CD4-positive, CD25-positive, alpha-beta regulatory T cell (primary cell): ENCODE results near the gene AMIGO2. TPM values are rescaled to one million over a fixed set of nuclear protein-coding genes. Genes with fewer than 3 reads are reported as not detected.

Source experiments
- ATAC-seq, 2 donors: fragments of 150-1000 bp; cut with Tn5 transposase; one replicate each; pipeline ENCODE4 v1.10.0; 2021; ENCODE audit warnings: low read depth in 2 of 2, moderate number of reproducible peaks in 2 of 2, moderate library complexity in 1 of 2
- DNase-seq, 3 donors: peaks; one replicate each; pipeline versions ENCODE4 v3.0.0 to v3.0.0-alpha.2; 2012 to 2022; ENCODE audit warnings: mixed read lengths in 1 of 3
- H3K27ac ChIP-seq: one replicate; pipeline ENCODE4 v1.7.0; 2013; ENCODE audit warnings: mild to moderate bottlenecking, low read length; ENCODE audit not compliant: insufficient read depth, poor library complexity, severe bottlenecking
- H3K27me3 ChIP-seq: one replicate; pipeline ENCODE4 v1.7.0; 2013; ENCODE audit warnings: low read length; ENCODE audit not compliant: control insufficient read depth, insufficient read depth
- H3K36me3 ChIP-seq: one replicate; pipeline ENCODE4 v1.7.0; 2013; ENCODE audit warnings: mild to moderate bottlenecking, low read length, moderate library complexity; ENCODE audit not compliant: control insufficient read depth, insufficient read depth
- H3K4me1 ChIP-seq: 2 replicates; pipeline ENCODE4 v1.7.0; 2013; ENCODE audit warnings: mild to moderate bottlenecking, low read length; ENCODE audit not compliant: insufficient read depth, control insufficient read depth, poor library complexity, severe bottlenecking
- H3K4me3 ChIP-seq: one replicate; pipeline ENCODE4 v1.7.0; 2013; ENCODE audit warnings: low read depth, mild to moderate bottlenecking, low read length, moderate library complexity
- H3K9me3 ChIP-seq, 2 experiments: 1 replicate in 1 of 2; 2 replicates in 1 of 2; pipeline ENCODE4 v1.7.0; 2013; ENCODE audit warnings: low read length in 2 of 2, mild to moderate bottlenecking in 1 of 2, moderate library complexity in 1 of 2; ENCODE audit not compliant: control insufficient read depth in 2 of 2
- H3K27ac Mint-ChIP-seq, 3 donors: one replicate each; pipeline ENCODE4 v1.8.0; 2020 to 2022; ENCODE audit warnings: mild to moderate bottlenecking in 3 of 3, mixed read lengths in 3 of 3, moderate library complexity in 2 of 3
- H3K27me3 Mint-ChIP-seq: one replicate; pipeline ENCODE4 v1.8.0; 2022; ENCODE audit warnings: mild to moderate bottlenecking, mixed read lengths
- H3K36me3 Mint-ChIP-seq: one replicate; pipeline ENCODE4 v1.8.0; 2020; ENCODE audit warnings: mixed read lengths
- H3K4me1 Mint-ChIP-seq, 4 donors: one replicate each; pipeline ENCODE4 v1.8.0; 2020 to 2022; ENCODE audit warnings: mixed read lengths in 4 of 4, mild to moderate bottlenecking in 1 of 4
- H3K4me3 Mint-ChIP-seq, 4 donors: one replicate each; pipeline ENCODE4 v1.8.0; 2020 to 2022; ENCODE audit warnings: mild to moderate bottlenecking in 4 of 4, mixed read lengths in 4 of 4, moderate library complexity in 3 of 4
- H3K9me3 Mint-ChIP-seq, 7 donors: one replicate each; pipeline ENCODE4 v1.8.0; 2020 to 2022; ENCODE audit warnings: mixed read lengths in 7 of 7, mild to moderate bottlenecking in 3 of 7, moderate library complexity in 2 of 7
- polyA plus RNA-seq, 4 donors: library from polyadenylated mRNA; unstranded; fragments of 300-500 nt; fragmentation: Illumina TruSeq; gene quantifications; one replicate each; pipeline ENCODE4 v1.2.3, GENCODE V29; 2021
- total RNA-seq: library from RNA; stranded (reverse); gene quantifications from one replicate; pipeline ENCODE4 v1.2.3, GENCODE V29; 2022

AMIGO2 gene
- total and polyA plus RNA-seq, 5 donors from 2014 or later: 7.2 to 12.9 (median 10.8) TPM

- DNase-seq (no peak), ATAC-seq (no peak)
- H3K27me3 ChIP-seq: no peaks in the 10 kb centered on the region
- Mint-ChIP-seq H3K27ac (no peak overlapping the region), H3K36me3 (peaks cover 54% of the 10 kb centered on the region), H3K27me3 (no peaks in the 10 kb centered on the region), H3K4me3 (no peak overlapping the region), H3K9me3 (peaks cover 0 to 2% (median 0%) of the 10 kb centered on the region in 7 donors), H3K4me1 (peaks cover 17 to 35% (median 24%) of the 10 kb centered on the region in 4 donors)
- no peak overlapping the region for H3K4me3 ChIP-seq
- H3K4me1 ChIP-seq: peaks cover 7% of the 10 kb centered on the region
- peaks cover 6% of the 10 kb centered on the region for H3K36me3 ChIP-seq
- no peak overlapping the region for H3K27ac ChIP-seq
- no peaks in the 10 kb centered on the region for H3K9me3 ChIP-seq
Observed at GRCh38 chr12:47114481-47114892, 34.7 kb upstream of the AMIGO2 start.

- H3K27me3 Mint-ChIP-seq: no peaks in the 10 kb centered on the region
- H3K36me3 Mint-ChIP-seq: peaks cover 55% of the 10 kb centered on the region
- peaks cover 0 to 2% (median 0%) of the 10 kb centered on the region in 7 donors for H3K9me3 Mint-ChIP-seq
- H3K27ac Mint-ChIP-seq: peak overlapping the region in 1 of 3 donors; percentile 11
- Histone ChIP-seq H3K4me3 (no peak overlapping the region), H3K27me3 (no peaks in the 10 kb centered on the region), H3K9me3 (no peaks in the 10 kb centered on the region), H3K27ac (no peak overlapping the region), H3K36me3 (peaks cover 6% of the 10 kb centered on the region), H3K4me1 (peaks cover 7% of the 10 kb centered on the region)
- peaks cover 21 to 31% (median 26%) of the 10 kb centered on the region in 4 donors for H3K4me1 Mint-ChIP-seq
- no peak for ATAC-seq
- no peak for DNase-seq
- no peak overlapping the region for H3K4me3 Mint-ChIP-seq
Observed at GRCh38 chr12:47112679-47113078, 32.9 kb upstream of the AMIGO2 start.

- no peak overlapping the region for H3K27ac ChIP-seq
- no peak overlapping the region for H3K4me3 Mint-ChIP-seq
- H3K27ac Mint-ChIP-seq: peak overlapping the region in 1 of 3 donors; percentile 16
- peaks cover 7% of the 10 kb centered on the region for H3K4me1 ChIP-seq
- no peaks in the 10 kb centered on the region for H3K27me3 ChIP-seq
- H3K4me1 Mint-ChIP-seq: peaks cover 21 to 30% (median 26%) of the 10 kb centered on the region in 4 donors
- H3K36me3 Mint-ChIP-seq: peaks cover 61% of the 10 kb centered on the region
- H3K9me3 Mint-ChIP-seq: peaks cover 0 to 2% (median 0%) of the 10 kb centered on the region in 7 donors
- ATAC-seq (no peak), DNase-seq (no peak)
- H3K9me3 ChIP-seq: no peaks in the 10 kb centered on the region
- peaks cover 6% of the 10 kb centered on the region for H3K36me3 ChIP-seq
- H3K27me3 Mint-ChIP-seq: no peaks in the 10 kb centered on the region
- no peak overlapping the region for H3K4me3 ChIP-seq
Observed at GRCh38 chr12:47111854-47112253, 32.1 kb upstream of the AMIGO2 start.

GRCh38 chr12:47111392-47111778 is 31.6 kb upstream of the AMIGO2 start:
- Histone ChIP-seq H3K27me3 (no peaks in the 10 kb centered on the region), H3K9me3 (no peaks in the 10 kb centered on the region), H3K4me1 (peaks cover 7% of the 10 kb centered on the region), H3K27ac (no peak overlapping the region), H3K36me3 (peaks cover 6% of the 10 kb centered on the region), H3K4me3 (peak overlapping the region; percentile 26)
- DNase-seq (peak in 1 of 3 donors; percentile 57), ATAC-seq (no peak)
- Mint-ChIP-seq H3K27ac (peak overlapping the region in 2 of 3 donors; percentile 16 to 68), H3K4me3 (peak overlapping the region in 1 of 4 donors; percentile 38), H3K36me3 (peaks cover 66% of the 10 kb centered on the region), H3K27me3 (no peaks in the 10 kb centered on the region), H3K9me3 (peaks cover 0 to 2% (median 0%) of the 10 kb centered on the region in 7 donors), H3K4me1 (peaks cover 21 to 30% (median 26%) of the 10 kb centered on the region in 4 donors)

GRCh38 chr12:47110718-47111391 is 31.1 kb upstream of the AMIGO2 start:
- Mint-ChIP-seq H3K9me3 (peaks cover 0 to 2% (median 0%) of the 10 kb centered on the region in 7 donors), H3K27ac (peak overlapping the region in 1 of 3 donors; percentile 48), H3K27me3 (no peaks in the 10 kb centered on the region)

GRCh38 chr12:47110011-47110541 is 30.3 kb upstream of the AMIGO2 start:
- no peak for DNase-seq
- H3K4me1 Mint-ChIP-seq: peaks cover 20 to 34% (median 26%) of the 10 kb centered on the region in 4 donors
- no peaks in the 10 kb centered on the region for H3K9me3 ChIP-seq
- peaks cover 66% of the 10 kb centered on the region for H3K36me3 Mint-ChIP-seq
- H3K27me3 Mint-ChIP-seq: no peaks in the 10 kb centered on the region
- no peak overlapping the region for H3K4me3 Mint-ChIP-seq
- H3K4me3 ChIP-seq: no peak overlapping the region
- H3K9me3 Mint-ChIP-seq: peaks cover 0 to 2% (median 0%) of the 10 kb centered on the region in 7 donors
- H3K36me3 ChIP-seq: peaks cover 6% of the 10 kb centered on the region
- peak overlapping the region in 1 of 3 donors; percentile 48 for H3K27ac Mint-ChIP-seq
- H3K27ac ChIP-seq: no peak overlapping the region
- H3K27me3 ChIP-seq: no peaks in the 10 kb centered on the region
- H3K4me1 ChIP-seq: peaks cover 7% of the 10 kb centered on the region
- no peak for ATAC-seq

More at GRCh38 chr12:47110718-47111391, 31.1 kb upstream of the AMIGO2 start:
- peaks cover 6% of the 10 kb centered on the region for H3K36me3 ChIP-seq
- Mint-ChIP-seq H3K4me3 (no peak overlapping the region), H3K4me1 (peaks cover 20 to 28% (median 25%) of the 10 kb centered on the region in 4 donors), H3K36me3 (peaks cover 65% of the 10 kb centered on the region)
- H3K27me3 ChIP-seq: no peaks in the 10 kb centered on the region
- H3K4me1 ChIP-seq: peaks cover 7% of the 10 kb centered on the region
- ATAC-seq (no peak), DNase-seq (no peak)
- H3K27ac ChIP-seq: no peak overlapping the region
- no peaks in the 10 kb centered on the region for H3K9me3 ChIP-seq
- H3K4me3 ChIP-seq: no peak overlapping the region

GRCh38 chr12:47107926-47108325 is 28.2 kb upstream of the AMIGO2 start:
- H3K36me3 Mint-ChIP-seq: peaks cover 63% of the 10 kb centered on the region
- no peak overlapping the region for H3K4me3 ChIP-seq
- H3K4me3 Mint-ChIP-seq: no peak overlapping the region
- H3K36me3 ChIP-seq: no peaks in the 10 kb centered on the region
- peaks cover 0 to 2% (median 0%) of the 10 kb centered on the region in 7 donors for H3K9me3 Mint-ChIP-seq
- H3K4me1 Mint-ChIP-seq: peaks cover 20 to 33% (median 24%) of the 10 kb centered on the region in 4 donors
- H3K4me1 ChIP-seq: peaks cover 7% of the 10 kb centered on the region
- DNase-seq: no peak
- no peaks in the 10 kb centered on the region for H3K27me3 ChIP-seq
- H3K27ac ChIP-seq: no peak overlapping the region
- ATAC-seq: no peak
- no peak overlapping the region for H3K27ac Mint-ChIP-seq
- no peaks in the 10 kb centered on the region for H3K9me3 ChIP-seq
- H3K27me3 Mint-ChIP-seq: no peaks in the 10 kb centered on the region
